ENCODE results near the gene MPL.

DNA sequence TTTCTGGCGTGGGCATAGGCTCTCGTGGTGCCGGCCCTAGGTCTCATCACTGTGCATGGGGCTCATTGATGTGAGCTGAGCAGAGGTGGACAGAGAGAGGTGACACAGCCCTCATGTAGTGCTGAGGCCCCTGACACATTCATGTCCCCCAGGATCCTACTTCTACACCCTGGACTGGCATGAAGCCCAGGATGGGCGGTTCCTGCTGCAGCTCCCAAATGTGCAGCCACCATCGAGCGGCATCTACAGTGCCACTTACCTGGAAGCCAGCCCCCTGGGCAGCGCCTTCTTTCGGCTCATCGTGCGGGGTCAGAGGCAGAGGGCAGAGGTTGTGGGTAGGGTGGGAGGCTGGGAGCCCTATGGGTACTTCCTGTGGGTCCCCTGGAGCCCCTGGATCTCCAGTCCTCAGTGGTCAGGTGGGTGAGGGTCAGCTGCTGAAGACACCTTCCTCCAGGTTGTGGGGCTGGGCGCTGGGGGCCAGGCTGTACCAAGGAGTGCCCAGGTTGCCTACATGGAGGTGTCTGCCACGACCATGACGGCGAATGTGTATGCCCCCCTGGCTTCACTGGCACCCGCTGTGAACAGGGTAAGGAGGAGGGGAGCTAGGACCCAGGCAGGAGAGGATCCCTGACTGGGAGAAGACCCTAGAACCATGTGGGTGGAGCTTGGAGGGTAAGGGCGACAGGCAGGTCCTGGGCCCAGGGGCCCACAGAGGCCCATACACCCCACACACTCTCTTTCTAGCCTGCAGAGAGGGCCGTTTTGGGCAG, 30.7 kb upstream of the MPL start:
- TF ChIP-seq POLR2A (IDR thresholded peaks at IDR 0.05; ENCODE audit: low read length) (no peak), GATA1 (IDR thresholded peaks at IDR 0.05; ENCODE audit: low read depth, low read length) (no peak)
